Mucosa of gallbladder (tissue), 1 donor: ENCODE data around the gene SMARCA5. TPM values are rescaled to one million over a fixed set of nuclear protein-coding genes. Genes with fewer than 3 reads are reported as not detected.
"Not testable (repeated sequence)": the region's sequence is repeated elsewhere in the genome, so short reads cannot be mapped to it uniquely, and the experiment has no call there.

Source experiments
- DNase-seq: peaks from one replicate; pipeline ENCODE4 v3.0.0-alpha.2; 2020; ENCODE audit warnings: low spot score
- total RNA-seq: library from RNA; stranded (reverse); gene quantifications from one replicate; pipeline ENCODE4 v1.2.1, GENCODE V29; 2021
- donor health status: DM: no; HTN: no; CAD: no.

SMARCA5 gene, protein sequence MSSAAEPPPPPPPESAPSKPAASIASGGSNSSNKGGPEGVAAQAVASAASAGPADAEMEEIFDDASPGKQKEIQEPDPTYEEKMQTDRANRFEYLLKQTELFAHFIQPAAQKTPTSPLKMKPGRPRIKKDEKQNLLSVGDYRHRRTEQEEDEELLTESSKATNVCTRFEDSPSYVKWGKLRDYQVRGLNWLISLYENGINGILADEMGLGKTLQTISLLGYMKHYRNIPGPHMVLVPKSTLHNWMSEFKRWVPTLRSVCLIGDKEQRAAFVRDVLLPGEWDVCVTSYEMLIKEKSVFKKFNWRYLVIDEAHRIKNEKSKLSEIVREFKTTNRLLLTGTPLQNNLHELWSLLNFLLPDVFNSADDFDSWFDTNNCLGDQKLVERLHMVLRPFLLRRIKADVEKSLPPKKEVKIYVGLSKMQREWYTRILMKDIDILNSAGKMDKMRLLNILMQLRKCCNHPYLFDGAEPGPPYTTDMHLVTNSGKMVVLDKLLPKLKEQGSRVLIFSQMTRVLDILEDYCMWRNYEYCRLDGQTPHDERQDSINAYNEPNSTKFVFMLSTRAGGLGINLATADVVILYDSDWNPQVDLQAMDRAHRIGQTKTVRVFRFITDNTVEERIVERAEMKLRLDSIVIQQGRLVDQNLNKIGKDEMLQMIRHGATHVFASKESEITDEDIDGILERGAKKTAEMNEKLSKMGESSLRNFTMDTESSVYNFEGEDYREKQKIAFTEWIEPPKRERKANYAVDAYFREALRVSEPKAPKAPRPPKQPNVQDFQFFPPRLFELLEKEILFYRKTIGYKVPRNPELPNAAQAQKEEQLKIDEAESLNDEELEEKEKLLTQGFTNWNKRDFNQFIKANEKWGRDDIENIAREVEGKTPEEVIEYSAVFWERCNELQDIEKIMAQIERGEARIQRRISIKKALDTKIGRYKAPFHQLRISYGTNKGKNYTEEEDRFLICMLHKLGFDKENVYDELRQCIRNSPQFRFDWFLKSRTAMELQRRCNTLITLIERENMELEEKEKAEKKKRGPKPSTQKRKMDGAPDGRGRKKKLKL
- total RNA-seq, result 49.5 TPM

DNA sequence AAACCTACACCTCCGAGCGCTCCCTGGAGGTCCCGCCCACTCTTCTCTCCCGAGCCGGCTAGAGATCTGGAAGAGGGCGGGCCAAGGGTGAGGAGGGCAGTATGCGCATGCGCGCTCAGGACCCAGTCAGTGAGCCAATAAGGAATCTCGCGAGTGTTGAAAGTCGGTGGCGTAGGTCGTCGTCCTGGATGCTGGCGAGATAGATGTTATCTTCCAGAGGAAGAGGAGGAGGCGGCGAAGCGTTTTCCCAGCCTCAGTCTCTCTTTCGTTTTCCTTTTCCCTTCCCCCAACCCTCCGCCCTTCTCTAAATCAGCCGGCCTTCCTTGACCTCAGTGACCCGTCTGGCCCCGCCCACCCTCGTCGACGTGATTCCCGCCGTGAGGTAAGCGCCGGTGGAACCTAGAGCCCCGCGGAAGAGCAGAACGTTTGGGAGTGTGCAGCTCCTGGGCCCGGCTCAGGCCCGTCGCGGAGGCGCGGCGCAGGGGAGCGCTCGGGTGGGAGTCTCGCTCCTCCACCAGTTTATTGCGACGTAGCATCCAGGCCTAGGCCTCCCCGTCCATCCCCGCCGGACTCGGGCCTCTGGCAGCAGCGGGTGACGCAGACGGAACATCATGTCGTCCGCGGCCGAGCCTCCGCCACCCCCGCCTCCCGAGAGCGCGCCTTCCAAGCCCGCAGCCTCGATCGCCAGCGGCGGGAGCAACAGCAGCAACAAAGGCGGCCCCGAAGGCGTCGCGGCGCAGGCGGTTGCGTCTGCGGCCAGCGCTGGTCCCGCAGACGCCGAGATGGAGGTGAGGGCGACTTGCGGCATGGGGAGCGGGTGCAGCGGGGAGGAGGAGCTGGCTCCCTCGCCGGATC, at the start of gene SMARCA5:
Gene SMARCA5, plus strand, starts transcription at position 389 of the 855 bp plus-strand sequence. Its CDS starts 223 bp downstream, at position 612.
- peak; percentile 98 for DNase-seq

DNA sequence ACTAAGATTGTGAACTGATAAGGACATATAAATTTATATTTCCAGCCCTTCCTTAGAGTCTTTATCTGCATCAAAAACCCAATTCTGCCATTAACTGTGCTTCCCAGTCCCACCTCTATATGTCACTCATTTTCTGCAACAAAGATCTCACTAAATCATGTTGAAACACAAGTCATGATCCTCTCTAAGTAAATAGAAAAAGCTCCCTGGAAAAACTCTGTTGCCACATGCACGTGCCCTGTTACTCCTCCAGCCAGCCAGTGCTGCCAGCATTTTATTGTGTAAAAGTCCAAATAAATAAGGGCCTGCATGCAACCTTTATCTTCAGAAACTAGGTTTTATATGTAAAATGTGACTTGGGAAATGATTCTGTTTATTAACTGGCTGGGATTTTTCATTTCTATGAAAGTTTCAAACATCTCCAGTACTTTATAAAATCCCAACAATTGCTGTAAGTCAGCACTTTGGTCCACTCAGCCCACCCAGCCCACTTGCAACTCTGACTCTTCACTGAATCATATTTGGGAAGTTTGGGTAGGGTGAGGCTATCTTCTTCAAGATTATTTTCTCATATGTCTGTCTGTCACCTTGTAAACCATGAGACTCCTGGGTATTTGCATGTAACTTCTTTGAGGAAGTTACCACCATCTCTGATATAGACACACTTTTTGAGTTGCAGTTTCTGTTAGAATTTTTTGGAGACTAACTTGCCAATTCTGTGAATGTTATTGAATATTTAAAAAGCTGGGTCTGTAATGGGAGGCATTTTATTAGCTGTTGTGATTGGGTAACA, 40.0 kb upstream of the SMARCA5 start:
- no peak for DNase-seq

DNA sequence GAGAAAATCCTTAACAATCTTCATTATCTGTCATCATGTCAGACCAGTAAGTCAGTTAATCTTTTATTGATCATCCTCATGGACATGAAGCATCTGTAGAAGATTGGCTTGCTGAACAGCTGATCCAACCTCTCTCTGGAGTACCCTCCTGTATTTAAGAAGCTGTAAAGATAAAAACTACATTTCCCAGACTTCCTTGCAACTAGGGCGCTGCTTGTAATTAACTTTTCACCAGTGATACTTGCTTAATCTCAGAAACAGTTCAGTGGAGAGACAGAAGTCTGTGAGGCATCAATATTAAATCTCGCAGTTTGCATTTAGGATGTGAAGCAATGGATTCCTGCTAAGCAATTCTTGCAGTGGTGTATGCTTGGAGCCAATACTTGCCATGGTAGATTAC, 36.0 kb upstream of the SMARCA5 start:
- no peak for DNase-seq

DNA sequence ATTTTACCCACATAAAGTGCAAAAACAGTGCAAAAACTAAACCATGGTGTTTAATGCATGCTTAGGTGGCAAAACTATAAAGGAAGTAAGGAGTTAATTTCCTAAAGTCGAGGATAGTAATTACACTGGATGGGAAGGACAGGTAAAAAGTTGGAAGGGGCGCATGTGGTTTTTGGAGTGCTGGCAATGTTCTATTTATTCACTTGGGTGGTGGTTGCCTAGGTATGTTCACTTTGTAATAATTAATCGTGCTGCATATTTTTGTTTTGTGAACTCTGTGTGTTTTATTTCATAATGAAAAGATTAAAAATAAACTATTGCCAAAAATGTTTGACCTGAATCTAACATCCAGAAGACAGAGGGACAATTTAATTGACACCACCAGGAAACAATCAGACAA, 32.1 kb upstream of the SMARCA5 start:
- DNase-seq, result no peak

DNA sequence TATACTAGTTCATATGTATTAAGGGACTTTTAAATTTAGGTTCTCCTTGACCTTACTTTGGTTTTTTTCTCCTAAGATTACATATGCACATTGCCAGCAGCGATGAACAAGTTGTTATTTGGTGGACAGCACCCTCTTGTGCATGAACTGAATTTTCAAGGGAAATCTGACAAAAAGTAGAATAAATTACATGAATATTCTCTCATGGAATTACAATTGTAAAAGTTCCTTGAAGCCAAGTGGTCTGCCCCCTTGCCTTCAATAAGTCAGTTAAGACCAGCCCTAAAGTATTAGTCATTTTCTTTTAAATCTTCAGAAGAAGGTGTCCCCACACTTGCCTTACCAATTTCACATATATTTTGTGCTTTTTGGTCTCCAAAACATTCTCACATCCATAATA, 30.7 kb upstream of the SMARCA5 start:
- DNase-seq, result peak; percentile 24

DNA sequence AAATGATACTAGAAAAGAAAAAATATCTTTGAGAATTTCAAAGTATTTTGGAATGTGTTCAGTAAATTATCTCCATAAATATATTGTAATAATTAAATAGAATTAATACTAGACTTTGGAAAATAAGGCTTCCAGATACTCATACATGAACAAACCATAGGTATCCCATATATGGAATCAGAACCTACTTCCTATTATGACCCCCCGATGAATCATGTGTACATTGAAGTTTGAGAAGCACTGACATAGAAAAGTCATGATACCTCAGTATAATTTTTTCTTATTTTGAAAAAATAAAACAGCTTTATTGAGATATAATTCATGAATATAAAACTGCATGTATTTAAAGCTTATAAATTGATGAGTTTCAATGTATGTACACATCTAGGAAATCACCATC, 27.2 kb upstream of the SMARCA5 start:
- no peak for DNase-seq

DNA sequence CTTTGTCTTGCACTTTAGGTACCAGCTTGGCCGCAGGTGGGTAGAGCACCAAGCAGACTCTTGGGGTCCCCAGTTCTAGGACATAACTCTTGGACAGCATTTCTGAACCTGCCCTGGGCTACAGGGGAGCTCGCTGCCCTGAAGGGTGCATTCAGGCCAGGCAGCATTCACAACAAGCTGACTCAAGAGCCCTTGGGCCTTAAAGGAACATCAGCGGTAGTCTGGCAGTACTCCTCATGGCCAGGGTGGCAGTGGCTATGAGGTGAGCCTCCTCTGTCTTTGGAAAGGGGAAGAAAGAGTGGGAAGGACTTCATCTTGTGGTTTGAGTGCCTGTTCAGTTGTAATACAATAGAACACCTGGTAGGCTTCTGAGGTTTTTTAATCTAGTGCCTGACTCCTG, 24.8 kb upstream of the SMARCA5 start:
- DNase-seq, result no peak

DNA sequence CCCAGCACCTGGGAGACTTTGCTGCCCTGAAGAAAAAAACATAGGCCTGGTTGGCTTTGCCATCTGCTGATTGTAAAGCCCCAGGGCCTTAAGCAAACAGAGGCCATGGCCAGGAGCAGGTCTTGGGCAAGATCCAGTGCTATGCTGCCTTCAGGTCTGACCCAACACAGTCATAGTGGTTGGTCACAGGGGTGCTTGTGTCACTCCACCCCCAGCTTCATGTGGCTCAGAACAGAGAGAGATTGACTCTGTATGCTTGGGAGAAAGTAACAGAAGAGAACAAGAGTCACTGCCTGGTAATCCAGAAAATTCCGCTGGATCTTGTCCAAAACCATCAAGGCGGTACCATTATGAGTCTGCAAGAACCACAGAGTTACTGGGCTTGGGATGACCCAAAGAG, 24.4 kb upstream of the SMARCA5 start:
- DNase-seq, result no peak

DNA sequence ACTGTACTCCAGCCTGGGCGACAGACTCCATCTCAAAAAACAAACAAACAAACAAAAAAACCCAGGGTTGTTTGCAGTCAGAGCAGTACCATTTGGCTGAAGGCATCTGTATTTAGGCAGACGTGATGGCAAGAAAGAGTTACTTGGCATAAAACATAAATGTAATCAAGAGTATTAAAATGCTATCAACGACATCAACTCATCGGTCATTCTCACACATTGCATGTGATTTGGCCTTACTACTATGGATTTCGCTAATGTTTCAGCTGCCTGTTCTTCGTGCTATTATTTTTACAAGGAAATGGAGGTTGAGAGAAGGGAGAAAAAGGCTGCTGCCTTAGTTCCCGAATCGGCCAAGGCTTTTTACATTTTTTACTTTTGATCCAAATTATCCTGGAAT, 15.5 kb upstream of the SMARCA5 start:
- DNase-seq, result no peak

DNA sequence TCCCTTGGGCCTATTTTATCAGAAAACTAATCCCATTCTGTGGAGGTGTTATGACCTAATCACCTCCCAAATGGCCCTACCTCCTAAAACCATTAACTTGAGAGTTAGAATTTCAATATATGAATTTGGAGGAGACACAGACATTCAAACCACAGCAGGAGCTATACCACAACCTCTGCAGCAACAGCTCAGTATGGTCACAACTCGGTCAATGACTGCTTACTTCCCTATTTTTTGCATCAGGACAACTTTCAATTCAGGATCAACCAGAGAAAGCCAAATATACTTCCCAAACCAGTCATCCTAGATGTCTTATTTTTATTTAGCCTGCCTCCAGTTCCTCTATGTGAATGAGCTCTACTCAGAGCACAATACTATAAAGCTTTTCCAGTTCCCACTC, 11.3 kb upstream of the SMARCA5 start:
- no peak for DNase-seq

DNA sequence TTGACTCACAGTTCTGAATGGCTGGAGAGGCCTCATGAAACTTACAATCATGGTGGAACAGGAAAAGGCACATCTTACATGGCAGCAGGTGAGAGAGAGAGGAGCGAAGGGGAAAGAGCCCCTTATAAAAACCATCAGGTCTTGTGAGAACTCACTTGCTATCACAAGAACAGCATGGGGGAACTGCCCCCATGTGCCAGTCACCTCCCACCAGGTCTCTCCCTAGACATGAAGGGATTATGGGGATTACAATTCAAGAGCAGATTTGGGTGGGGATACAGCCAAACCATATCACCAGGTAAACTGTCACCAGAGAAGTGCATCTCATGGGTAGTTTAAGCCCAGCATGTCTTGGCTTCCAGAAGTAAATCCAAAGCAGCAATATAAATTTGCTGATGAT, 7.5 kb upstream of the SMARCA5 start:
- DNase-seq, result no peak

DNA sequence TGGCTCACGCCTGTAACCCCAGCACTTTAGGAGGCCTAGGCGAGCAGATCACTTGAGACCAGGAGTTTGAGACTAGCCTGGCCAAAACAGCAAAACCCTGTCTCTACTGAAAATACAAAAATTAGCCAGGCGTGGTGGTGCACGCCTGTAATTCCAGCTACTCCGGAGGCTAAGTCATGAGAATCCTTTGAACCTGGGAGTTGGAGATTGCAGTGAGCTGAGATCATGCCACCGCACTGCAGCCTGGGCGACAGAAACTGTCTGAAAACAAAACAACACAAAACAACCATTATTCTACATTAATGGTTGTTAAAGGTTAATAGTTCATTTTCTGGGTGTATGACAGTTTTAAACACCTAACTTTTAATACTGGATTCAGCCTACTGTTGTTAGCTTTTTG, 1.6 kb upstream of the SMARCA5 start:
- DNase-seq, result no peak

DNA sequence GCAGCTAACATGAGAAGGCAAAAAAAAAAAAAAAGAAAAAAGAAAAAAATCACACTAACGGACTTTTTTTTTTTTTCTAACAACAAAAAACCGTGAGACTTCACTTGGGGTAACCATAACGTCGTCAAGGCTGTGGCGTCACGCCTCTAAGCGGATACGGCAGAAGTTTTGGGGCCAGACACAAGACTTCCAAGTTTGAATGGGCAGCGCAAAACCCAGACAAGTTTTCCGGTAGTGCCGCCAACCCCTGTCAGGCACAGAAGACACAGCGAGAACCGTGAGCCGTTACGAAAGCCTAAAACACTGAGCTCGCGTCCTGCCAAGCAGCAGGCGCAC, 556 bp upstream of the SMARCA5 start:
- DNase-seq, result no peak

DNA sequence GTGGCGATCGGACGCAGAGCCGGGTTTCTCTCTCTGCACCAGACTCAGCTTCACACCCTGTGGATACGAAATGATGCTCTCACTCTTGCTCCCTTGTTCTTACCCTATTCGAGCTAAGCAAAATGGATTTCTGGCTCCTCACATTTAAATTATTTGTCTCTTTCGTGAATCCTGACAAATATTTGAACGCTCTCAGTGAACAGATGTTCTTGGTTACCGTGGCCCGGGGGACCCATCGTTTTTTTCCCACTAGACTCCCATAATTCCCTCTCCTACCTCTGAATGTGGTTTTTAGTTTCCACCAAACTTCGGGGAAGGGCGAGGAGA, 630 bp downstream of the SMARCA5 start:
- DNase-seq, result no peak

DNA sequence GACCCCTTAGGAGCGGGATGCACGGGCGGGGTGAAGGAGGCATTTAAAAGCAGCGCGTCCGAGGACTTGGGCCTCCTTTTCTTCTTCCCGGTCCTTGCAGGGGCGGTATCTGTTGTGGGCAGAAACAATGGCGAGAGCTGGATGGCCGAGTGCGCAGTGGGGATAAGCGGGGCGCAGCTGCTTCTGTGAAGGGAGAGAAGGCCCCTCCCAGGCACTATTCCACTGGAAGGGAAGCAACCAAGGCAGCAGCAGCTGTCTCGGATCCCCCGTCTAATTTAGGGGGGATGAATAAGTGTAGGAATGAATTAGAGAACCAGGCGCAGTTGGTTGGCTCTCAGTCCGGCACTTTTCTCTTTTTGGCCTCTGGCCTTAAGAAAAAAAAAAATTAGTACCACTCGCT, 995 bp downstream of the SMARCA5 start:
- DNase-seq, result peak; percentile 21

DNA sequence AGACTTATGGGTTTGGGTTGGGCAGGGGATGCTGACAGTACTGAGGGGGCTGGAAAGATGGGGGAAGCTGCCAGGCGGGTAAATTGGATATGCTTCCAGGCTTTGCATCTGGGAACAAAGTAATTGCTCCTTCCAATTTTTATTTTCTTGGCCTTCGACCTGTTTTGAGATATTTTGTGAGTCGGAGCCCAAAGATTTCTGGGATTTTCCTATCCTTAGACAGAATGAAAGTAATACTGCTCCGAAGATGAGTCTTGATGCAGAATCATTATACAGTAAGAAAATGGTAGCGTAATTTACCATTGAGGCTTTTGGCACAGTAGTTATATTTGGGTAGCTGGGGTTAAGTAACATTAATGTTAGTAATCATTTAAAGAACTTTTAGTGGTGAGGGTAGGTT, 1.4 kb downstream of the SMARCA5 start:
- DNase-seq, result no peak

DNA sequence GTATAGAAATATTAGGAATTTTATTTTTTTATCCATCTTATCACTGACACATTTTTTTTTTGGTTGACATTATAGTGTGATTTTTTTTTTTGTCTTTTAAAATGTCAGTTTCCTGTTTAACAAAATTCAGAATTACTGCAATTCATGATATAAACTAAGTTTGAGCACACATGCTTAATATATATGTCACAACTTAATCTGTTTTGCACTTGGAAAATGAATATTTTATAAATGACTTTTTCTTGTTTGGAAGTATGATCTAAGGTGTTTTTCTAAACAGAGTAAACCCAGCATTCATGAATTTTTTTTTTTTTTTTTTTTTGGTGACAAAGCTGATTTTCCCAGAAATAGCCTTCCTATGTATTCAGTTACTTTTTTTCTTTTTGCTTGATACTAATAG, 2.4 kb downstream of the SMARCA5 start:
- no peak for DNase-seq

DNA sequence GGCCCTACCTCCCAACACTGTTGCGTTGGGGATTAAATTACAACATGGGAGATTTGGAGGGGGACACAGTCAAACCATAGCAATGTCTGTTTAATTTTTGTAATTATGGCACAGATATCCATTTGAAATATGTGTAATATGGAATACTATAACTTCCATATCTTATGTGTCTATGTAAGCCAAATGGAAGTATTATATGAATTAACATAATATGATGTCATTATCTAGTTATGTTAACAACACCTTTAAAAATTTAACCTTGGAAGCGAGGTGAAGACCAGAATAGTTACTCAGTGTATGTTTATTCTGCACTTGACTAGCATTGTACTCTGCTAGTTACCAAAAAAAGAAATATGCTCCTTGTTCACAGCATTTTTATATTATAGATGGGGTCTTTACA, 4.3 kb downstream of the SMARCA5 start:
- DNase-seq, result no peak

DNA sequence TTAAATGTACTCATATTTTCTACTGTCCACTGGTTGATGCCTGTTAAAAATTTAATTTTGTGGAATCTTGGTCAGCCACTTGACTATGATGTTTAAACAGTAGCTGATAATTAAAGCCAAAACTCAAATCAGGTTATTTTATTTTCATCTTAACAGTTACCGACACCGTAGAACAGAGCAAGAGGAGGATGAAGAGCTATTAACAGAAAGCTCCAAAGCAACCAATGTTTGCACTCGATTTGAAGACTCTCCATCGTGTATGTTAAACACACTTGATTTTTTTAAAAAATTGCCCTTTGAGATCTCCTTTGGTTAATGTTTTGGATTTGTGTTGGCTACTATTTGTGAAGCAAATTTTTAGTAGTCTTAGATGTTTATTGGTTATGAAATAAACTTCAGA, 10.7 kb downstream of the SMARCA5 start:
- no peak for DNase-seq

DNA sequence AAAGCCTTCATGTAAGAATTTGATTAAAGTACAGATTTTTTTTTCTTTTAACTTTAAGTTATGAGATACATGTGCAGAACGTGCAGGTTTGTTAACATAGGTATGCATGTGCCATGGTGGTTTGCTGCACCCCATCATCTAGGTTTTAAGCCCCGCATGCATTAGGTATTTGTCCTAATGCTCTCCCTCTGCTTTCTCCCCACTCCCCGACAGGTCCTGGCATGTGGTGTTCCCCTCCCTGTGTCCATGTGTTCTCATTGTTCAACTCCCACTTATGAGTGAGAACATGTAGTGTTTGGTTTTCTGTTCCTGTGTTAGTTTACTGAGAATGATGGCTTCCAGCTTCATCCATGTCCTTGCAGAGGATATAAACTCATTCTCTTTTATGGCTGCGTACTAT, 14.5 kb downstream of the SMARCA5 start:
- not testable (repeated sequence) for DNase-seq

DNA sequence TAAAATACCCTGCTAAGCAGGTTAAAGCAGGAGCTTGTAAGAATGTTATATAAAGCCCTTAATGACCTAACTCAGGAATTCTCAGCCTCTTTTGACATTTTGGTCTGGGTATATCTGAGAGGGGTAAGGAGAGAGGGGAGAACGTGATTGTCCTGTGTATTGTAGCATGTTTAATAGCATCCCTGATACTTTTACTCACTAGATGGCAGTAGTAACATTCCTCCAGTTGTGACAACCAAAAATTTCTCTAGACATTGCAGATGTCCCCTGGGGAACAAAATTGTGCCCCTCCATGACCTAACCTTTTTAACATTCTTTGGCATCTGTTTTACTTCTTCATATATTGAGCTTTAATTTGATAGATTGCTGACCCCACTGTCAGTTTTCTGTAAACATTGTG, 17.9 kb downstream of the SMARCA5 start:
- no peak for DNase-seq
